B cell (primary cell): ENCODE data around the gene DAZAP1. TPM values are rescaled to one million over a fixed set of nuclear protein-coding genes. Genes with fewer than 3 reads are reported as not detected.

ENCODE experiments used
- ATAC-seq: fragments of 200-7000 bp; cut with Tn5 transposase; one replicate; pipeline ENCODE4 v1.10.0; 2021; ENCODE audit warnings: low read depth, mild to moderate bottlenecking, moderate number of reproducible peaks, moderate library complexity
- CTCF ChIA-PET: fragments of 350-600 bp; sonication (Branson Sonifier 250); formaldehyde crosslinking; loops from one replicate; lab custom pipeline; 2021; ENCODE audit warnings: antibody characterized with exemption, inconsistent platforms; lab: Charles Lee
- POLR2A ChIA-PET: fragments of 350-600 bp; sonication (Branson Sonifier 250); formaldehyde crosslinking; loops from one replicate; lab custom pipeline; 2021; ENCODE audit warnings: antibody characterized with exemption; lab: Charles Lee
- DNase-seq: peaks from one replicate; pipeline ENCODE4 v3.0.0; 2013
- H2AFZ ChIP-seq: 2 replicates; pipeline ENCODE4 v1.6.1; 2012; ENCODE audit warnings: mild to moderate bottlenecking, low read depth, low read length; ENCODE audit not compliant: insufficient read depth, poor library complexity, severe bottlenecking
- H3K27ac ChIP-seq, 2 donors: 1 replicate in 1 of 2; 2 replicates in 1 of 2; pipeline ENCODE4 v1.5.1; 2012 to 2013; ENCODE audit warnings: low read length in 2 of 2, mild to moderate bottlenecking in 2 of 2, moderate library complexity in 1 of 2
- H3K27me3 ChIP-seq, 4 experiments: fragments of 200-600 bp in 1 of 4; sonication (generic) in 1 of 4; replicated peaks in 1 of 4; 1 replicate in 2 of 4; 2 replicates in 2 of 4; pipeline versions ENCODE4 v1.6.1 to v1.7.0; 2013 to 2016; ENCODE audit warnings: low read length in 3 of 4, mild to moderate bottlenecking in 2 of 4, mixed read lengths in 1 of 4, moderate library complexity in 1 of 4; ENCODE audit not compliant: insufficient read depth in 4 of 4, control insufficient read depth in 3 of 4; ENCODE audit errors: control extremely low read depth in 1 of 4
- H3K36me3 ChIP-seq, 2 experiments: replicated peaks in 1 of 2; 1 replicate in 1 of 2; 2 replicates in 1 of 2; pipeline versions ENCODE4 v1.6.1 to v1.7.1; 2013; ENCODE audit warnings: low read length in 1 of 2; ENCODE audit not compliant: insufficient read depth in 2 of 2, control insufficient read depth in 1 of 2; ENCODE audit errors: control extremely low read depth in 1 of 2, extremely low read depth in 1 of 2
- H3K4me1 ChIP-seq, 2 donors: fragments of 200-600 bp in 1 of 2; sonication (generic) in 1 of 2; 1 replicate in 1 of 2; 2 replicates in 1 of 2; pipeline versions ENCODE4 v1.5.1 to v1.6.1; 2013 to 2017; ENCODE audit warnings: low read length in 2 of 2; ENCODE audit not compliant: control insufficient read depth in 2 of 2, insufficient read depth in 2 of 2
- H3K4me2 ChIP-seq: replicated peaks from 2 replicates; pipeline ENCODE3; 2012; ENCODE audit warnings: mild to moderate bottlenecking, low read depth, low read length; ENCODE audit not compliant: poor library complexity, severe bottlenecking
- H3K4me3 ChIP-seq, 5 experiments: fragments of 200-600 bp in 1 of 5; sonication (generic) in 1 of 5; 1 replicate in 3 of 5; 2 replicates in 2 of 5; pipeline versions ENCODE4 v1.5.1 to v1.7.0; 2011 to 2016; ENCODE audit warnings: low read length in 4 of 5, mild to moderate bottlenecking in 4 of 5, low read depth in 2 of 5, control low read depth in 1 of 5, moderate library complexity in 1 of 5; ENCODE audit not compliant: insufficient read depth in 1 of 5; ENCODE audit errors: control extremely low read depth in 1 of 5, extremely low read depth in 1 of 5
- H3K79me2 ChIP-seq: fragments of 200-600 bp; sonication (generic); one replicate; pipeline ENCODE4 v1.6.0; 2016; ENCODE audit warnings: low read length; ENCODE audit not compliant: control insufficient read depth, insufficient read depth
- H3K9ac ChIP-seq: fragments of 200-600 bp; sonication (generic); 2 replicates; pipeline ENCODE4 v1.6.1; 2017; ENCODE audit warnings: mild to moderate bottlenecking, low read length, moderate library complexity
- H3K9me3 ChIP-seq, 3 donors: one replicate each; pipeline versions ENCODE4 v1.6.1 to v1.7.1; 2013; ENCODE audit warnings: low read length in 2 of 3; ENCODE audit not compliant: control insufficient read depth in 2 of 3, insufficient read depth in 1 of 3; ENCODE audit errors: control extremely low read depth in 1 of 3
- H4K20me1 ChIP-seq: 2 replicates; pipeline ENCODE4 v1.6.0; 2012; ENCODE audit warnings: mild to moderate bottlenecking, low read length; ENCODE audit not compliant: insufficient read depth, control insufficient read depth, poor library complexity, severe bottlenecking
- H3K27ac Mint-ChIP-seq: one replicate; pipeline ENCODE4 v1.8.0; 2021; ENCODE audit warnings: mixed read lengths
- H3K27me3 Mint-ChIP-seq: one replicate; pipeline ENCODE4 v1.8.0; 2021; ENCODE audit warnings: mixed read lengths
- H3K4me1 Mint-ChIP-seq: one replicate; pipeline ENCODE4 v1.8.0; 2021; ENCODE audit warnings: mixed read lengths
- H3K4me3 Mint-ChIP-seq: one replicate; pipeline ENCODE4 v1.8.0; 2021; ENCODE audit warnings: mixed read lengths
- H3K9me3 Mint-ChIP-seq: one replicate; pipeline ENCODE4 v1.8.0; 2022; ENCODE audit warnings: mixed read lengths; ENCODE audit not compliant: insufficient read depth
- CTCF ChIP-seq: fragments of 200-600 bp; IDR thresholded peaks from one replicate; pipeline ENCODE4 v1.8.0; 2022; ENCODE audit warnings: antibody characterized with exemption, mild to moderate bottlenecking
- EZH2 ChIP-seq: IDR thresholded peaks from 2 replicates; pipeline ENCODE4 v1.6.1; 2012; ENCODE audit warnings: borderline replicate concordance, low read depth, mild to moderate bottlenecking, moderate library complexity, low read length; ENCODE audit not compliant: insufficient read depth, poor library complexity, severe bottlenecking
- WGBS: methylation state at CpG from one replicate; pipeline ENCODE4 v1.1.5; 2013; ENCODE audit warnings: missing lambda C conversion rate; ENCODE audit not compliant: insufficient coverage; 5-methylcytosine and 5-hydroxymethylcytosine counted together
- intact Hi-C: fragments of 100-400 bp; cut with micrococcal nuclease; formaldehyde crosslinking; loops from one replicate; pipeline ENCODE4 v1.10.0; 2022
- polyA plus RNA-seq: library from polyadenylated mRNA; depleted of rRNA; stranded (reverse); fragments of >200 nt; gene quantifications from 2 replicates; pipeline ENCODE4 v1.2.3, GENCODE V29; 2012
- total RNA-seq, 2 donors: library from RNA; stranded (reverse); fragments of 120-200 nt in 1 of 2; gene quantifications; 1 replicate in 1 of 2; 2 replicates in 1 of 2; pipeline versions ENCODE4 v1.2.3 to v1.2.4, GENCODE V29; 2013 to 2022

The DAZAP1 gene
- total and polyA plus RNA-seq, 2 donors (not counting 1 experiment from before 2014, with no cell fraction given), result 54.8 to 125 TPM

- ATAC-seq, result no peak
- Mint-ChIP-seq H3K27ac (no peak overlapping the region), H3K27me3 (peaks cover 4% of the 10 kb centered on the region), H3K9me3 (no peaks in the 10 kb centered on the region), H3K4me1 (peaks cover 19% of the 10 kb centered on the region), H3K4me3 (peak overlapping the region; percentile 57)
- whole genome bisulfite sequencing, result 16% methylated on average over 24 of the region's 25 CpGs
- peak overlapping the region; percentile 99 for H3K4me2 ChIP-seq
- H3K9me3 ChIP-seq, result peaks cover 0 to 4% (median 0%) of the 10 kb centered on the region in 3 donors
- CTCF ChIA-PET, result interaction anchor here (0.6 to 1.6 kb wide), 7 partner anchors 10 to 167 kb away, joined by 3 to 5 read pairs (median 4); no protein-coding TSS in a partner anchor
- peak; percentile 41 for DNase-seq
- H3K4me1 ChIP-seq, result peaks cover 22 to 31% of the 10 kb centered on the region in 2 donors
- TF ChIP-seq CTCF (no peak), EZH2 (no peak)
- POLR2A ChIA-PET, result no interaction called here
- no peak overlapping the region for H3K27ac ChIP-seq
- intact Hi-C loops, result no loop called here
- peaks cover 0 to 23% (median 5%) of the 10 kb centered on the region in 4 experiments for H3K27me3 ChIP-seq
- H3K79me2 ChIP-seq, result no peaks in the 10 kb centered on the region
- H3K4me3 ChIP-seq, result no peak overlapping the region
- no peak overlapping the region for H3K9ac ChIP-seq
- no peaks in the 10 kb centered on the region for H4K20me1 ChIP-seq
- no peak overlapping the region for H2AFZ ChIP-seq
- no peaks in the 10 kb centered on the region for H3K36me3 ChIP-seq
Observed at GRCh38 chr19:1402411-1403070, 4.8 kb upstream of the DAZAP1 start.
